GM19043 (cell line): Measurements from ENCODE around the gene BACE2.
"Not testable (repeated sequence)": the region's sequence is repeated elsewhere in the genome, so short reads cannot be mapped to it uniquely, and the experiment has no call there.

Experiments
- ATAC-seq: cut with Tn5 transposase; IDR thresholded peaks from one replicate; pipeline ENCODE4 v1.9.1; 2021; ENCODE audit warnings: low read depth; ENCODE audit not compliant: unreplicated experiment

BACE2 gene

GRCh38 chr21:41232013-41232412 is 64.1 kb downstream of the BACE2 start:
- ATAC-seq, result no peak

- ATAC-seq, result no peak
Measured at GRCh38 chr21:41233916-41234315, 66.0 kb downstream of the BACE2 start.

DNA sequence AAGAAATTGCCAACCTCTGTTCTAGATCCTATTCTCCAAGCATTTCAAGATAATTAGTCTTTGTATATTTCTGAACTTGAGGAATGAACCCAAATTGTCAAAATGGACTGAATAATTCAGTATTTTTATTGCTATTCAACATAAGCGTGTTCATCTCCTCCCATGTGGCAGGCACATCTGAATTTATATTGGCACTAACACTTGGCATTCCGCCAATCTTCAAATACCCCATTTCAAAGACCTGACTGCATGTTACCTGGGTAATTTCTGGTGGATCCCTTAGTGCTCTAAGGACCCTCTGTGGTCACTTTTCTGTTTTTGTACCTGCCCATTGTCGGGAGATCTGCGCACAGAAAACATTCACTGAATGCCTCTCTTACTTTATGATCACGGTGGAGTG is 66.6 kb downstream of the BACE2 start:
- no peak for ATAC-seq

GRCh38 chr21:41235201-41235600 is 67.2 kb downstream of the BACE2 start:
- no peak for ATAC-seq

DNA sequence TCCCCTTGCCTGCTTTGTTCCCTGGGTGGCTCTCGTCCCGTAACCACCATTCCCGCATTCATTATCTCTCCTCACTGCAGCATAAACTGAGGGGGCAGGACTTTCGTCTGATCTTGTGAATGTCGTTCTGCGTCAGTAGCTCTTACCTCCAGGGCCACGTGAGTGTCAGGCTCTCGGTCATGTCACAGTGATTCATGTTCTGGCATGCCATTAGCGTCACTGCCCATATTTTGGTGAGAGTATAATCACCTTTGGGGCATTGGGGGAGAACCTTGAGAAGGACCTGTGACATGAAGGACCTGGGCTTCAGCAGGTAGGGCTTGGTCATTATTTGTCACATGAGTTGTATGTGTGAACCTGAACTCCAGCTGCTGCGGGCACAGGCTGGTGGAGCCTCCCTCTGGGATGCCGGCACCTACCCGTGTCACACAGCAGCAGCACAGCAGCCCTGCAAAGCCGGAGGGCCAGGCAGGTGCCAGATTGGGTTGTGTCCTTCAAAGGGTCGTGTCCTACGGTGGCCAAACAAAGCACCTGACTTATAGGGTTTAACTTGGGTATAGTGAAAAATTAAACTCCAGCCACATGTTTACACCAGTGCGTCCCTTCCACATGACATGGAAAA is 68.5 kb downstream of the BACE2 start:
- ATAC-seq, result no peak

- ATAC-seq, result not testable (repeated sequence)
Measured at GRCh38 chr21:41238081-41238796, 70.3 kb downstream of the BACE2 start.

DNA sequence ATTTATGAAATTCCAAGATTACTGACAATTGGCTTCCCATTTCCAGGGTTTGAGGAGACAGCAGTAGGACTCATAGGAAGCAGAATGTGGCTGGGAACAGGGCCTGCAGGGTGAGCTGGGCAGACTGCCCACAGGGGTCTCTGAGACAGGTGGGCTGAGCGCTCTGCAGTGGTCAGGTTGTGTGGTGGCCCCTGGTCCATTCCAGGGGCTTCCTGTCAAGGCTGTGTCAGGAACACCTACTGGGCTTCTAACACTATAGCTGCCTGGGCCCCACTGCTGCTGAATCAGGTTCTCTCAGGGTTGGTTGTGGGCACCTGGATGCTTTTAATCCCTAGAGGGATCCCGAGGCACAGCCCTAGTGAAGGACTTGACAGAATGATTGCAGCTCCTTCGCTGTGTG is 72.1 kb downstream of the BACE2 start:
- ATAC-seq, result no peak

DNA sequence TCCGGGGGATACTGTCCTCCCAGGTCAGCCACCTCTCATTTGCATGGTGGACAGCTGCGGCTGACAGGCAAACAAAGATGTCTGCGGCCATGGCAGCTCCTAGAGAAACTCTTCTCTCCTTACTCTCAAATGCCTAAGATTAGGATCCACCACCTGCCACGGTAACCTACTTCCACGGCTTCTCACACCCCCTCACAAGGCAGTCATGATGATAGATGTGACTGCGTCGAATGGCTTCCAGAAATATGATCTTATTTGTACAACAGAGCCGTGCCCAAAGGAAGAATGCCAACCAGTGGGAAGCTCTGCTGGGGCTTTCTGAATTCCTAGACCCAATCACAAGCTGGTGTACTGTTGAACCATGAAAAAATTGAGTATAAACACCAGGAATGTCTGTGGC is 73.4 kb downstream of the BACE2 start:
- no peak for ATAC-seq

DNA sequence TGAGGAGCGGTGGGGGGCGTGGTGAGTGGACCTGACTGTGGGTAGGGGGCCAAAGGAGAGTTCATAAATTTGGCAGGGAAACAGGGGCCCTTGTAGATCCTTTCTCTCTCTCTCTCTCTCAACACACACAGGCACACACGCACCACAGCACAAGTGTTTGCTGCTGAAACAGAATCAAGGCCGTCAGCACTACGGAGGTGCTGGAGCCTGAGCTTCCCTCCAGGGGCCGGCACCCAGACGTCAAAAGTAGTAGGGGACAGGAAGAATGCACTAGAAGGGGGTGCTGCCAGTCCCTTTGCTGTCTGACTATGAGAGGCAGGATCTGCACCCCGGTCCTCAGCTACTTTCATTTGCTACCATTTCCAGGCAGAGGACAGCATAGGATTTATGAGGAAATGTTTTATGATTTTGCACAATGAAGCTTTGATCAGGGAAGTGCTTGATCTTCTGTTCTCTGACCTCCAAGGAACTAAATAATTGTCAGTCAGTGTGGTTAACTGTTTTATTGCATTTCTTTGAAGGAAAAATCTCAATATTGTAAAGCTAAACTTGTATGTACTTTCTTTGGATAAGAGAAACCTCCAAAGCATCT is 74.4 kb downstream of the BACE2 start:
- no peak for ATAC-seq

DNA sequence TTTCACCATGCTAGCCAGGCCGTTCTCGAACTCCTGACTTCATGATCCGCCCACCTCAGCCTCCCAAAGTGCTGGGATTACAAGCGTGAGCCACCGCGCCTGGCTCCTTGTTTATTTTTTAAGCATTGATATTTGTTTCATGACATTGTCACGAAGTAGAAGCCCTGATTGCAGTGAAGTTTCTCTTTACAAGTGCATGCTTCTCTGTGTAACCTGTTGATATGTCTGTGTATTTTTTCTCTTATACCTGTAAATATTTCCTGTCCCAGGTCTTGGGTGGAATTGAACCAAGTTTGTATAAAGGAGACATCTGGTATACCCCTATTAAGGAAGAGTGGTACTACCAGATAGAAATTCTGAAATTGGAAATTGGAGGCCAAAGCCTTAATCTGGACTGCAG is 75.1 kb downstream of the BACE2 start:
- no peak for ATAC-seq

DNA sequence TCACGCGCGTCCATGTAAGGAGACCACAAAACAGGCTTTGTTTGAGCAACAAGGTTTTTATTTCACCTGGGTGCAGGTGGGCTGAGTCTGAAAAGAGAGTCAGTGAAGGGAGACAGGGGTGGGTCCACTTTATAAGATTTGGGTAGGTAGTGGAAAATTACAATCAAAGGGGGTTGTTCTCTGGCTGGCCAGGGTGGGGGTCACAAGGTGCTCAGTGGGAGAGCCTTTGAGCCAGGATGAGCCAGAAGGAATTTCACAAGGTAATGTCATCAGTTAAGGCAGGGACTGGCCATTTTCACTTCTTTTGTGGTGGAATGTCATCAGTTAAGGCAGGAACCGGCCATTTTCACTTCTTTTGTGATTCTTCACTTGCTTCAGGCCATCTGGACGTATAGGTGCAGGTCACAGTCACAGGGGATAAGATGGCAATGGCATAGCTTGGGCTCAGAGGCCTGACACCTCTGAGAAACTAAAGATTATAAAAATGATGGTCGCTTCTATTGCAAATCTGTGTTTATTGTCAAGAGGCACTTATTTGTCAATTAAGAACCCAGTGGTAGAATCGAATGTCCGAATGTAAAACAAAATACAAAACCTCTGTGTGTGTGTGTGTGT is 76.4 kb downstream of the BACE2 start:
- ATAC-seq, result not testable (repeated sequence)

GRCh38 chr21:41245509-41246135 is 77.7 kb downstream of the BACE2 start:
- no peak for ATAC-seq

- no peak for ATAC-seq
Measured at GRCh38 chr21:41246808-41247207, 78.8 kb downstream of the BACE2 start.

GRCh38 chr21:41247561-41248545 is 79.9 kb downstream of the BACE2 start:
- no peak for ATAC-seq

DNA sequence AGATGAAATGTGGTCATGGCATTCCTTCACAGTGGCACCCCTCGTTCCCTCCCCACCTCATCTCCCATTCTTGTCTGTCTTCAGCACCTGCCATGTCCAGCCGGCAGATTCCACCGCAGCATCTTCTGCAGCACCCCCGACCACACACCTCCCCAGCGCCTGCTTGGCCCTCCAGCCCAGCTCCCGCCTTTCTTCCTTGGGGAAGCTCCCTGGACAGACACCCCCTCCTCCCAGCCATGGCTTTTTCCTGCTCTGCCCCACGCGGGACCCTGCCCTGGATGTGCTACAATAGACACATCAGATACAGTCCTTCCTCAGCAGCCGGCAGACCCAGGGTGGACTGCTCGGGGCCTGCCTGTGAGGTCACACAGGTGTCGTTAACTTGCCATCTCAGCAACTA is 81.5 kb downstream of the BACE2 start:
- no peak for ATAC-seq

GRCh38 chr21:41250519-41250918 is 82.6 kb downstream of the BACE2 start:
- ATAC-seq, result no peak

GRCh38 chr21:41251961-41252642 is 84.1 kb downstream of the BACE2 start:
- no peak for ATAC-seq

- no peak for ATAC-seq
Measured at GRCh38 chr21:41254090-41254700, 86.2 kb downstream of the BACE2 start.

DNA sequence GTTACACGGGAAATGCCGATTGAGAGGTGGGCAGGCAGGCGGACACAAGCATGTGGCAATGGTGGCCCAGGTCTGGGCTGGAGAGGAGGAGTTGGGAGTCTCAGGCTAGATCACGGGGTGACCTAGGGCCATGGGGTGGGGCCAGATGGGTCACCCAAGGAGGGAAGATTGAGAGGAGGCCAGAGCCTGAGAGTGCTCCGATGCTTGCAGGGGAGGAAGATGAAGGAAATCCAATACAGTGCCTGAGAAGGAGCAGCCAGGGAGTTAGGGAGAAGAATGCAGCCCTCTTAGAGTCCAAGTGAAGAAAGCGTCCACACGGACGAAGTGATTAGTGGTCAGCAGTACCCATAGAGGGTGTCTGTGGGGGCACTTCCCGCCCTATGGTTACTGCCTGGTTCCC is 87.2 kb downstream of the BACE2 start:
- no peak for ATAC-seq
